Stimulated activated CD8-positive, alpha-beta memory T cell treated with anti-CD3 and anti-CD28 coated beads, Interleukin-2, amount 100 ng/mL, for 1 hour (primary cell): ENCODE data around the gene NIBAN1.
A peak's percentile ranks its signal among the peaks of the same experiment; 100 is the strongest.
"Not testable (repeated sequence)": the region's sequence is repeated elsewhere in the genome, so short reads cannot be mapped to it uniquely, and the experiment has no call there.

ENCODE experiments used
- DNase-seq, 2 donors: peaks; one replicate each; pipeline ENCODE4 v3.0.0-alpha.2; 2020; ENCODE audit warnings: low read depth in 2 of 2

Gene NIBAN1

GRCh38 chr1:184974056-184974836 is at the start of gene NIBAN1:
Gene NIBAN1 (minus strand): TSS chr1:184974508. CDS start chr1:184974356, 152 bp downstream.
- DNase-seq = peak; percentile 31 to 42

- DNase-seq = no peak
Measured at GRCh38 chr1:185017966-185018365, 43.7 kb upstream of the NIBAN1 start.

DNA sequence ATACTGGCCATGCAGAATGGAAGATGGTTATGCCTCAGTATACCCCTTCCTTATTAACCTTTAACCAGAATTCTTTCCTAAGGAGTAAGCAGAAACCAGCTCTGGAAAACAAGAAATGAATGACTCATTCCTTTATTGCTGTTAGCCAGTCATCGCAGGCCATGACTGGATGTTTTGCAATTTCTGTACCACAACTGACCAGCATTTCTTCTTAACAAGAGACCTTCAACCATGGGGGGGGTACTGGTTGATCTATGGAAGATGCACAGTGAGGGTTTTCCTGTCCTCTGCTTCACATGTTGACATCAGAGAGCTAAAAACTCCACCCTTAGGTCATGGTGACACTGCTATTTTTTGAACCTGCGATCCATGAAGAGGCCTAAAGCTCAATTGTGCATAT is 43.0 kb upstream of the NIBAN1 start:
- DNase-seq = no peak

- no peak for DNase-seq
Measured at GRCh38 chr1:185016880-185017279, 42.6 kb upstream of the NIBAN1 start.

DNA sequence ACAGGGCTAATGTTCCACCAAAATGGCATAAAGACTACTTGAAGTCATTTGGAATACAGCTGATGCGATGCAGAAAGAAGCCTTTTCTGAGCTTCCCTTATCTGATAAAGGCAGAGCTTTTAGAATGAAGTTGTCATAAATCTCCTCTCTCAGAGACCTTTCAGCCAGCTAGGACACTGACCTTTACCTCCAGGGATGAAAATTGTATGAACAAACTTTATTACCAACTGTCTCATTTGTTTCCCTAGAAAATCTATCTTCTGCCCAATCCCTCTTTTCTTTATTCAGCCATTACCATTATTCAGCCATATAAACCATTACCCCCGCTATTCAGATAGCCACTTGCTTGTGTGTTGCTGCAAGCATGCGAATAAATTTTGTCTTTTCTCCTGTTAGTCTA is 41.3 kb upstream of the NIBAN1 start:
- DNase-seq = no peak

- DNase-seq = no peak
Measured at GRCh38 chr1:185014941-185015340, 40.6 kb upstream of the NIBAN1 start.

DNA sequence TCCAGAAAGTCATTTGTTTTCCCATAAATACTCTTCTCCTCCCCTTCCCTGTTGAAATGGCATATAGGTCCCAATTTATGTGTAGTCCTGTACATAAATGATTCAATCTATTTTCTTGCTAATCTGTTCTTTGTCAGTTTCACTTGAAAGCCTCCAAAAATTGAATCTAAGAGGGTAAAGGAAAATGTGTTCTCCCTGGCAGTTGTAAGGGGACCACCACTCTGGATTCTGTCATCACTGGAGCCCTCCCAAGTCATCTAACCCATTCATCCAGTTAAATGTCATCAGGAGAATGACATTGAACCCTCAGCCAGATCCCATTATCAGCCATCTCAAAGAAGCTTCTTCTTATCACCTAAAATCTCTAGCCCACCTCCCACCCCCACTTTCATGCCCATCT is 36.1 kb upstream of the NIBAN1 start:
- DNase-seq = no peak

DNA sequence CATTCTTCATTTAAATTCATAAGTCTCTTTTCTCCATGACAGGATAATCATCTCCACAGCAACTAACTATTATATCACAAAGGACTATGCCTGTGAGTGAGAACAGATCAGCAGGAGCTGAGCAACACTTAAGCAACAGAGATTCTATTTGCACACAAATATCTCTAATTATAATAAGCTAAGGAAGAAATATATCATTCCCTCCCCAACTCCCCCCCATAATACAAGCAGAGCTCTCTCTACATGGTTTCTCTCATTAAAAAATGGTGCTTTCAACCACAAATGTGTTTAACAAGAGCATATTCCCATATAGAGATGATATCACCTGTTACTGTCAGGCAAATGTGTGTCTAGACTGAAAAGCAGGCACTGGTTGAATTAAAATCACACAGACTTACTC is 34.5 kb upstream of the NIBAN1 start:
- no peak for DNase-seq

GRCh38 chr1:185001312-185001880 is 27.1 kb upstream of the NIBAN1 start:
- not testable (repeated sequence) for DNase-seq

DNA sequence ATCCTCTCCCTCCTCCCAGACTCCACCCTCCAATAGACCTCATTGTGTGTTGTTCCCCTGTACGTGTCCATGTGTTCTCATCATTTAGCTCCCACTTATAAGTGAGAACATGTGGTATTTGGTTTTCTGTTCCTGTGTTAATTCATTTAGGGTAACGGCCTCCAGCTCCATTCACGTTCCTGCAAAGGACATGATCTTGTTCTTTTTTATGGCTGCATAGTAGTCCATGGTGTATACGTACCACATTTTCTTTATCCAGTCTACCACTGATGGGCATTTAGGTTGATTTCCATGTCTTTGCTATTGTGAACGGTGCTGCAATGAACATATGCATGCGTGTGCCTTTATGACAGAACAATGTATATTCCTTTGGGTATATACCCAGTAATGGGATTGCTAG is 25.7 kb upstream of the NIBAN1 start:
- not testable (repeated sequence) for DNase-seq

GRCh38 chr1:184994301-184994700 is 20.0 kb upstream of the NIBAN1 start:
- DNase-seq = no peak

DNA sequence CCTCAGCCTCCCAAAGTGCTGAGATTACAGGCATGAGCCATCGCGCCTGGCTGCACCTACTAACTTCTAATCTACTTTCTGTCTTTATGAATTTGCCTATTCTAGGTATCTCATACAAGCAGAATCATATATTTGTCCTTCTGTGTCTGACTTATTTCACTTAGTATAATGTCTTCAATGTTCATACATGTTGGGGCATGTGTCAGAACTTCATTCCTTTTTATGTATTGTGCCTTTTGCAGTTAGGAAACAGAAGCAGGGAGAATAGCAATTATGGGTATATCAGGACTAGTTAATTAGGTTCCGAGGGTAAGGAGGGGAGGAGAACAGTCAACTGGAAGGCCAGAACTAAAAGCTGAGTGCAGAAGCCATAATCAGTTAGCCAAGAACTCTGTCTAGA is 18.0 kb upstream of the NIBAN1 start:
- no peak for DNase-seq

DNA sequence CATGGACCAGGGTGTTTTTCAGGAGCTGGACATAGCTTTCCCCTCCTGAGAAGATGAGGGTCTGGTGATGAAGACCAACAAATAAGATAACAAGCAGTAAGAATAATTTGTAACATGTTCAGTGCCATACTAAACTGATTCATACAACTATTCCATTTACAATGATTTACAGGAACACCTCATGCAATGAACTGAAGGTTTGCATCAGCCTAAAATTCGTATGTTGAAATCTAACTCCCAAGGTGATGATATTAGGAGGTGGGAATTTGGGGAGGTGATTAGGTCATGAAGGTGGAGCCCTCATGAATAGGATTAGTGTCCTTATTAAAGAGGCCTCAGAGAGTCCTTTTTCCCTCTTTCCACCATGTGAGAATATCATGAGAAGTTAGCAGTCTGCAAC is 15.9 kb upstream of the NIBAN1 start:
- no peak for DNase-seq

DNA sequence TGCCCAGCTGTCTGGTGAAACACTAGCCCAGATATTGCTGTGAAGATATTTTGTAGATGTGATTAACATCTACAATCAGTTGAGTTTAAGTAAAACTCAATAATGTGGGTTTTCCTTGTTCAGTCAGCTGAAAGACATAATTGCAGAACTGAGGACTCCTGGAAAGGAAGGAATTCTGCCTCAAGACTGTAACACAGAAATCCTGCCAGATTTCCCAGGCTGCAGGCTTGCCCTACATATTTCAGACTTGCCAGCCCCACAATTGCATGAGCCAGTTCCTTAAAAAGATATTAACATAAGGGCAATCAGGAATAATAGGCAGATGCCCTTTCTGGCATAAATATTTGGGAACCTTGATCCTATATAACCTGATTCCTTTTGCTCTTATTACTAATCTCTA is 14.2 kb upstream of the NIBAN1 start:
- DNase-seq = no peak

DNA sequence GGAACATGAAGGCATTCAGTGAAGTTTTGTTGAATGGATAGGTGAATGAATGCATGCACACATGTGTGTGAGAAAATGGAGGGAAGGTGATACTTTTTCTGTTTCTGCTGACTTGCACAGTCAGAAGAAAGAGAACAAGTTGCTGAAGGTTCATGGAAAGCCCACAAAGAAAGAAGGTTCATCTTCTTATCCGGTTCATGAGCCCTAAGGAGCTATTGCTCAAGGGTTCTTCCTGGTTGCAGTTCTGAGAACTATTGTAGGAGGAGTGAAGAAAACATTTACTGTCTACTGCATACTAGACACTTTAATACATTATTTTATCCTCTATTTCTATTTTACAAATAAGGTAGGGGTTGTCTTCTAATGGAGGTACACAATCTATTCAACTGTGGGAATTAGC is 13.4 kb upstream of the NIBAN1 start:
- no peak for DNase-seq

GRCh38 chr1:184986250-184986649 is 11.9 kb upstream of the NIBAN1 start:
- DNase-seq = no peak

DNA sequence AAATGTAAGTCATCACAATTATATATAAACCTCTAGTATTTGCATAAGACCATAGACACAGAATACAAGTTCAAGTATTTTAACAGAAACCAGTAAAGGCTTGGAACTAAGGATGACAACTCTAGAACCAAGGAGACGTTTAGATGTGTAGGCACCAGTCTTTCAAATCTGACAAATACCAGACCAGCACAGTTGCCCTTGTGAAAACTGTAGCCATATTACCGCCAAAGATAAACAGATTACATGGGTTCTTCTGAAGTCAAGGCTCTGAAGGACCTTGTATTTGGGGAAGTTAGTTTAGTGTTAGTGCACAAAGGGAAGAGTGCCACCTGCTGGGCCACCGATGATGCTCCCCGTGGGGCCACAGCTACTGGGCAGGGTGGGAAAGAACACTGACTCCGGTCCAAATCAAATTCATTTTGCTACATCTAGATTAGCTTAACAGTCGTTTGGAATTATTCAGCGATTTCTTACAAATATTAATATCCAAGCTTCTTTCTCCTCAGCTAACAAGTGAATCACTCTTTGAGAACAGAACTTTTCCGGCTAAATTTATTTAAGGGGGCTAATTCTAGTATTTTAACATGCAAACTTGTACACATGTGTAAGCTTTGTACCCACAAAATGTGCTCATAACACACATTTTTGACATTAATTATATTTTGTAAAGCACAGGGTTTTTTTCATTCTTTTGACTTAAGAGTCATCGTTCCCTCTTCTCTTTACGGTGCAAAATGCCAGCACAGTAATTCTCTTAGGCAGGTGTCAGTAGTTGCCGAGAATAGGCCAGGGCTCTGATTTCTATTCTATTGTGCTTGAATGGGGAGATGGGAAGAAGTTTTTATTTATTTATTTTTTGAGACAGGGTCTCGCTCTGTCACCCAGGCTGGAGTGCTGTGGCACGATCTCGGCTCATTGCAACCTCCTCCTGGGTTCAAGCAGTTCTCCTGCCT is 8.0 kb upstream of the NIBAN1 start:
- peak; percentile 57 to 68 for DNase-seq

DNA sequence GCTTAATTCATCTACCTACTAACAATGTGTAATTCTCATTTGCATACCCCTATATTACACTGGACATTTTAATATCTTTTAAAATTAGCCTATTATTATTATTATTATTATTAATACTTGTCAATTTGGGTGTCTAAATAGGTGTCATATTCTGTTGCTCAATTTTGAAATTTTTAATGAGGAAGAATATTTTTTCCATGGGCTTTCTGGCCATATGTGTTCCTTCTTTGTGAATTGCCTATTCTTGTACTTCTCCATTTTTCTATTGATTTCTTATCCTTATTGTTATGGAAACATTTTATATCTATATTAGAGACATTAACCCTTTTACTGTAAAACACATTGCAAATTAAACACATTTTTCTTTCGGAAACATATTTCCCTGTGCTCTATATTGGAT is 6.4 kb upstream of the NIBAN1 start:
- DNase-seq = no peak

GRCh38 chr1:184975208-184975870 is 1.0 kb upstream of the NIBAN1 start:
- no peak for DNase-seq

GRCh38 chr1:184974837-184975115 is 468 bp upstream of the NIBAN1 start:
- DNase-seq = no peak

GRCh38 chr1:184973272-184974055 is 844 bp downstream of the NIBAN1 start:
- peak; percentile 15 to 22 for DNase-seq
